Measurements from ENCODE around the gene SETD5.

Gene SETD5

GRCh38 chr3:9397332-9397905 lies at the start of gene SETD5:
Gene SETD5, plus strand, starts transcription at chr3:9397615. Its CDS starts 31,324 bp downstream, at chr3:9428939.
- in situ Hi-C loops (cut with MboI; ENCODE audit: low sequenced_read_pairs), result no loop called here

GRCh38 chr3:9347887-9348286 lies 49.5 kb upstream of the SETD5 start:
- in situ Hi-C loops (cut with MboI; ENCODE audit: low sequenced_read_pairs), result no loop called here

- in situ Hi-C loops (cut with MboI; ENCODE audit: low sequenced_read_pairs), result loop anchor here (25.0 kb wide), 1 partner anchor 313 kb away; no protein-coding TSS in a partner anchor
Observed at GRCh38 chr3:9349321-9350117, 47.9 kb upstream of the SETD5 start.

GRCh38 chr3:9351709-9352126 lies 45.7 kb upstream of the SETD5 start:
- in situ Hi-C loops (cut with MboI; ENCODE audit: low sequenced_read_pairs), result loop anchor here (25.0 kb wide), 1 partner anchor 311 kb away; no protein-coding TSS in a partner anchor

- in situ Hi-C loops (cut with MboI; ENCODE audit: low sequenced_read_pairs), result loop anchor here (25.0 kb wide), 1 partner anchor 309 kb away; no protein-coding TSS in a partner anchor
Observed at GRCh38 chr3:9352917-9353752, 44.3 kb upstream of the SETD5 start.

- in situ Hi-C loops (cut with MboI; ENCODE audit: low sequenced_read_pairs), result loop anchor here (25.0 kb wide), 1 partner anchor 300 kb away; no protein-coding TSS in a partner anchor
Observed at GRCh38 chr3:9361691-9362388, 35.6 kb upstream of the SETD5 start.

- in situ Hi-C loops (cut with MboI; ENCODE audit: low sequenced_read_pairs), result loop anchor here (25.0 kb wide), 1 partner anchor 299 kb away; no protein-coding TSS in a partner anchor
Observed at GRCh38 chr3:9362731-9363530, 34.5 kb upstream of the SETD5 start, which contains the start of gene THUMPD3. Gene THUMPD3, plus strand, starts transcription at chr3:9363054. Its CDS starts 2,015 bp downstream, at chr3:9365069.

GRCh38 chr3:9369508-9369907 lies 27.9 kb upstream of the SETD5 start:
- in situ Hi-C loops (cut with MboI; ENCODE audit: low sequenced_read_pairs), result loop anchor here (25.0 kb wide), 1 partner anchor 293 kb away; no protein-coding TSS in a partner anchor

GRCh38 chr3:9373465-9373864 lies 23.9 kb upstream of the SETD5 start:
- in situ Hi-C loops (cut with MboI; ENCODE audit: low sequenced_read_pairs), result loop anchor here (25.0 kb wide), 1 partner anchor 289 kb away; no protein-coding TSS in a partner anchor

- in situ Hi-C loops (cut with MboI; ENCODE audit: low sequenced_read_pairs), result no loop called here
Observed at GRCh38 chr3:9377981-9378380, 19.4 kb upstream of the SETD5 start.

GRCh38 chr3:9379327-9379726 lies 18.1 kb upstream of the SETD5 start:
- in situ Hi-C loops (cut with MboI; ENCODE audit: low sequenced_read_pairs), result no loop called here

GRCh38 chr3:9380014-9380413 lies 17.4 kb upstream of the SETD5 start:
- in situ Hi-C loops (cut with MboI; ENCODE audit: low sequenced_read_pairs), result no loop called here

GRCh38 chr3:9384141-9384828 lies 13.1 kb upstream of the SETD5 start:
- in situ Hi-C loops (cut with MboI; ENCODE audit: low sequenced_read_pairs), result no loop called here

- in situ Hi-C loops (cut with MboI; ENCODE audit: low sequenced_read_pairs), result no loop called here
Observed at GRCh38 chr3:9385187-9386077, 12.0 kb upstream of the SETD5 start.

GRCh38 chr3:9386078-9386459 lies 11.3 kb upstream of the SETD5 start:
- in situ Hi-C loops (cut with MboI; ENCODE audit: low sequenced_read_pairs), result no loop called here

- in situ Hi-C loops (cut with MboI; ENCODE audit: low sequenced_read_pairs), result no loop called here
Observed at GRCh38 chr3:9386501-9387321, 10.7 kb upstream of the SETD5 start.

GRCh38 chr3:9387322-9387655 lies 10.1 kb upstream of the SETD5 start:
- in situ Hi-C loops (cut with MboI; ENCODE audit: low sequenced_read_pairs), result no loop called here

All from HL-60/S4 (cell line).